Cardiac muscle cell (in vitro differentiated cells and primary cell): ENCODE measurements around the gene CCDC200. TPM values are rescaled to one million over a fixed set of nuclear protein-coding genes. Genes with fewer than 3 reads are reported as not detected.

ENCODE experiments used
- DNase-seq, 2 donors: peaks; one replicate each; pipeline versions ENCODE4 v3.0.0 to v3.0.0-alpha.2; 2010 to 2017; ENCODE audit warnings: low read depth in 1 of 2, low spot score in 1 of 2
- H3K27ac ChIP-seq: fragments of 200-600 bp; sonication (generic); 2 replicates; pipeline ENCODE4 v1.5.1; 2016
- H3K27me3 ChIP-seq: fragments of 200-600 bp; sonication (generic); 2 replicates; pipeline ENCODE4 v1.6.0; 2016; ENCODE audit warnings: control low read depth
- H3K36me3 ChIP-seq: fragments of 200-600 bp; sonication (generic); 2 replicates; pipeline ENCODE4 v1.5.1; 2016; ENCODE audit warnings: control low read depth
- H3K4me1 ChIP-seq: fragments of 200-600 bp; sonication (generic); 2 replicates; pipeline ENCODE4 v1.8.1; 2017; ENCODE audit warnings: low read depth, mild to moderate bottlenecking, mixed run types
- H3K4me3 ChIP-seq: fragments of 200-600 bp; sonication (generic); 2 replicates; pipeline ENCODE4 v1.5.1; 2016; ENCODE audit warnings: mild to moderate bottlenecking
- H3K9me3 ChIP-seq: fragments of 200-600 bp; sonication (generic); 2 replicates; pipeline ENCODE4 v1.5.1; 2017; ENCODE audit warnings: low read depth, mild to moderate bottlenecking, control low read depth
- CTCF ChIP-seq: IDR thresholded peaks from 2 replicates; pipeline ENCODE4 v1.5.1; 2012; ENCODE audit warnings: low read depth, mild to moderate bottlenecking, low read length
- polyA plus RNA-seq: library from polyadenylated mRNA; unstranded; fragments of >200 nt; fragmentation: Nextera tagmentation; extraction: Ambion mirVana; gene quantifications from 2 replicates; pipeline ENCODE4 v1.2.1, GENCODE V29; 2016
- total RNA-seq: library from RNA; depleted of rRNA; stranded (reverse); fragments of >200 nt; gene quantifications from 2 replicates; pipeline ENCODE4 v1.2.3, GENCODE V29; 2016

CCDC200 gene
- total and polyA plus RNA-seq, 2 experiments from 2014 or later, result 0.48 to 2.8 TPM

GRCh38 chr17:43175213-43176118 is 53.0 kb downstream of the CCDC200 start:
- no peak overlapping the region for H3K4me3 ChIP-seq
- peaks cover 11% of the 10 kb centered on the region for H3K4me1 ChIP-seq
- no peak for TF ChIP-seq CTCF
- H3K27ac ChIP-seq, result no peak overlapping the region
- peaks cover 34% of the 10 kb centered on the region for H3K36me3 ChIP-seq
- DNase-seq, result peak in 1 of 2 donors; percentile 74
- H3K27me3 ChIP-seq, result no peaks in the 10 kb centered on the region
- no peaks in the 10 kb centered on the region for H3K9me3 ChIP-seq

- Histone ChIP-seq H3K4me3 (peak overlapping the region; percentile 82), H3K36me3 (peaks cover 10% of the 10 kb centered on the region), H3K27me3 (no peaks in the 10 kb centered on the region), H3K27ac (peak overlapping the region; percentile 98), H3K4me1 (peaks cover 13% of the 10 kb centered on the region), H3K9me3 (no peaks in the 10 kb centered on the region)
- DNase-seq, result peak; percentile 32 to 96
- TF ChIP-seq CTCF, result peak; percentile 38
Observed at GRCh38 chr17:43171586-43172487, 56.6 kb downstream of the CCDC200 start.

Other genes with a start within 250 kb of the CCDC200 start
- gene PTGES3L, start 248.5 kb downstream of the CCDC200 start, total RNA-seq, result 42.8 and 50.8 TPM in 2 replicates
- gene PTGES3L, start 248.5 kb downstream of the CCDC200 start, polyA plus RNA-seq, result 72.9 and 86.1 TPM in 2 replicates
- gene RUNDC1, start 248.1 kb downstream of the CCDC200 start, total RNA-seq, result 20.5 and 28.8 TPM in 2 replicates
- gene RUNDC1, start 248.1 kb downstream of the CCDC200 start, polyA plus RNA-seq, result 33.8 and 39.0 TPM in 2 replicates
- 958 and 1,193 TPM in 2 replicates for gene RPL27, start 230.2 kb downstream of the CCDC200 start, total RNA-seq
- 906 and 971 TPM in 2 replicates for gene RPL27, start 230.2 kb downstream of the CCDC200 start, polyA plus RNA-seq
- 4.7 and 6.8 TPM in 2 replicates for gene IFI35, start 221.8 kb downstream of the CCDC200 start, total RNA-seq
- gene IFI35, start 221.8 kb downstream of the CCDC200 start, polyA plus RNA-seq, result 8.7 and 9.4 TPM in 2 replicates
- gene VAT1, start 206.2 kb downstream of the CCDC200 start, total RNA-seq, result 264 and 312 TPM in 2 replicates
- 207 and 216 TPM in 2 replicates for gene VAT1, start 206.2 kb downstream of the CCDC200 start, polyA plus RNA-seq
- gene RND2, start 203.4 kb downstream of the CCDC200 start, total RNA-seq, result 18.5 and 18.8 TPM in 2 replicates
- gene RND2, start 203.4 kb downstream of the CCDC200 start, polyA plus RNA-seq, result 19.9 and 23.1 TPM in 2 replicates
- gene BRCA1, start 103.3 kb downstream of the CCDC200 start, total RNA-seq, result 11.3 and 12.9 TPM in 2 replicates
- gene BRCA1, start 103.3 kb downstream of the CCDC200 start, polyA plus RNA-seq, result 7.2 and 7.4 TPM in 2 replicates
- 50.1 and 62.8 TPM in 2 replicates for gene NBR1, start 57.4 kb downstream of the CCDC200 start, total RNA-seq
- gene NBR1, start 57.4 kb downstream of the CCDC200 start, polyA plus RNA-seq, result 45.5 and 51.8 TPM in 2 replicates
- gene TMEM106A, start 16.7 kb downstream of the CCDC200 start, total RNA-seq, result 4.2 and 5.8 TPM in 2 replicates
- gene TMEM106A, start 16.7 kb downstream of the CCDC200 start, polyA plus RNA-seq, result 6.1 and 6.6 TPM in 2 replicates
- gene RNU2-1, start 5.4 kb upstream of the CCDC200 start, total RNA-seq, result not detected in 2 replicates
- gene RNU2-1, start 5.4 kb upstream of the CCDC200 start, polyA plus RNA-seq, result 3.4 TPM in 1 of 2 replicates, not detected in the other
- 18.7 and 32.4 TPM in 2 replicates for gene ARL4D, start 170.4 kb upstream of the CCDC200 start, total RNA-seq
- 36.3 and 39.0 TPM in 2 replicates for gene ARL4D, start 170.4 kb upstream of the CCDC200 start, polyA plus RNA-seq